Activated CD4-positive, alpha-beta T cell treated with anti-CD3 and anti-CD28 coated beads for 24 hours (primary cell): ENCODE data around the gene AHRR.
A peak's percentile ranks its signal among the peaks of the same experiment; 100 is the strongest.
"Not testable (repeated sequence)": the region's sequence is repeated elsewhere in the genome, so short reads cannot be mapped to it uniquely, and the experiment has no call there.

Source experiments
- DNase-seq, 2 donors: peaks; one replicate each; pipeline ENCODE4 v3.0.0-alpha.2; 2020; ENCODE audit warnings: low read depth in 2 of 2

The AHRR gene

DNA sequence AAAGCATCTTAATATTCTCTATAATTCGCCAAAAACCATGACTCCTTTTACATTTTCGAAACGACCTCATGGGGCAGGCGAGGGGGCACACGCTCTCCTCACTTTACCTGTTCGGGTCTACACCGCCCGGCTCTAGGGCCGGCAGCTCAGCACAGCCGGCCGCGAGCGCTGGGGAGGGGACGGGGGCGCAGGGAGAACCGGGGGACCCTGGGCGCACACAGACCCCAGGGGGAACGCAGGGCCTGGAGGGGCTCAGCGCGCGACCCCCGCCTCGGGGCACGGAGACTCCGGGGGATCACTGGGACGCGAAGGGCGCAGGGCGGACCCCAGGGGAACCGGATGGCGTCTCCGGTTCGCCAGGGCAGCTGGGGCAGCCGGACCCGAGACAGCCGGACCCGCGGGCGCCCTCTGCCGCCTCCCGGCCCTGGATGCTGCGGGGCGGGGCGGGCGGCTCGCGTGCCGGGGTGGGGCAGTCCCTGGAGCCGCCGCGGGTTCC lies at the start of gene AHRR:
Gene AHRR (plus strand): TSS at position 485 of the 496 bp plus-strand sequence. CDS start 22,189 bp downstream, outside the sequence.
- DNase-seq = peak in 1 of 2 donors; percentile 54

- not testable (repeated sequence) for DNase-seq
Observed at GRCh38 chr5:271828-272167, 49.7 kb upstream of the AHRR start.

- not testable (repeated sequence) for DNase-seq
Observed at GRCh38 chr5:273091-273490, 48.4 kb upstream of the AHRR start.

- not testable (repeated sequence) for DNase-seq
Observed at GRCh38 chr5:273491-273890, 48.0 kb upstream of the AHRR start.

GRCh38 chr5:274346-274745 lies 47.2 kb upstream of the AHRR start:
- DNase-seq = not testable (repeated sequence)

- DNase-seq = no peak
Observed at GRCh38 chr5:278646-279045, 42.9 kb upstream of the AHRR start.

DNA sequence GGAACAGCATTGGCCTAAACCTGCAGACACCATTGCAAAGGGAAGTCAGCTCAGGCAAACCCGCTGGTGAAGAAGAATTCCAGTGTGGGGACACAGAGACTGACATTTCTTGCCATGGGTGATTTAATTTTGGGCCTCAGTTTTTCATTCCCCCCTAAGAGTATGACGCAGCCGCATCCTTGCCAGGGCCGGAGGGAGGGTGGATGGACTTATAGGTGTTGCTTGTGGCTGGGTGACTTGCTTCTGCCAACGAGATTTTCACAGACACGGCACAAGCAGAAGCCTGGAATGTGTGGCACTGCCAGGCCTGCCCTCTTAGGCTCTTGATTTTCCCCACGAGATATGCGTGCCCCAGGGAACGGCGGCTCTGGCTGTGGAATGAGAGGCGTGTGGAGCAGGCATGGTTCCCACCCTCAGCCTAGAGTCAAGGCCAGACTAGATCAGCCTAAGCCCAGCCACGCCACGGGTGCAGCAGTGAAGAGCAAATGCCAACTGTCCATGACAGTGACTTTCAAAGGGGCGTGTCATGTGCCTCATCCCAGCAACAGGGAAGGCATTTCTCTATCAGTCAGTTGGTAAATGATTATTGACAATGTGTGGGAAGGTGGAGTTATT lies 42.4 kb upstream of the AHRR start:
- DNase-seq = not testable (repeated sequence)

DNA sequence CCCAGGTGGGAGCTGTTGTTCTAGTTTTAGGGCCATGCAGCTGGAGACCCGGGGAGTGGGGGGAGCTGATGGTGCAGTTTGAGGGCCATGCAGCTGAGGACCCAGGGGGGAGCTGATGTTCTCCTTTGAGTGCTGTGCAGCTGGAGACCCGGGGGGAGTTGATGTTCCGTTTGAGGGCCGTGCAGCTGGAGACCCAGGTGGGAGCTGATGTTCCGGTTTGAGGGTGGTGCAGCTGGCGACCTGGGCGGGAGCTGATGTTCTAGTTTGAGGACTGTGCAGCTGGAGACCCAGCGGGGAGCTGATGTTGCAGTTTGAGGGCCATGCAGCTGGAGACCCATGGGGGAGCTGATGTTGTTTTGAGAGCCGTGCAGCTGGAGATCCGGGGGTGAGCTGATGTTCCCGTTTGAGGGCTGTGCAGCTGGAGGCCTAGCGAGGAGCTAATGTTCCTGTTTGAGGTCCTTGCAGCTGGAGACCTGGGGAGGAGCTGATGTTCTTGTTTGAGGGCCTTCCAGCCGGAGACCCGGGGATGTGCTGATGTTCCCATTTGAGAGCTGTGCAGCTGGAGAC lies 35.4 kb upstream of the AHRR start:
- no peak for DNase-seq

DNA sequence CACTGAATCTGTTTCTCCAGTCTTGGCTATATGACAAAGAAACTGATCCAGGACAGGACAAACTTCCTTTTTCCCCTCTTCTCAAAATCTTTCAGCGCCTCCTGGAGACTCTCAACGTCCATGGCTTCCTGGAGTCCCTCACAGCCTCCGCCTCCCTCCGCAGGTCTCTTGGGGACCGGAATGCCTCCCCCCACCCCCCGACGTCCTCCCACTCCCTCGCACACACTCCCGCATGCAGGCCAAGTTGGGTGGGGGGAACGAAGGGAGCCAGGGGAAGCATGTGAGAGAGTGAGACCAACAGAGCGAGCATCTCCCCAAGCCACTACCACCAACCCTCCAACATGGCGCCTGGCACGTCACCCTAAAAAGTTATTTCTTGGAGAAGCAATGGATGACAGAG lies 31.3 kb upstream of the AHRR start:
- not testable (repeated sequence) for DNase-seq

DNA sequence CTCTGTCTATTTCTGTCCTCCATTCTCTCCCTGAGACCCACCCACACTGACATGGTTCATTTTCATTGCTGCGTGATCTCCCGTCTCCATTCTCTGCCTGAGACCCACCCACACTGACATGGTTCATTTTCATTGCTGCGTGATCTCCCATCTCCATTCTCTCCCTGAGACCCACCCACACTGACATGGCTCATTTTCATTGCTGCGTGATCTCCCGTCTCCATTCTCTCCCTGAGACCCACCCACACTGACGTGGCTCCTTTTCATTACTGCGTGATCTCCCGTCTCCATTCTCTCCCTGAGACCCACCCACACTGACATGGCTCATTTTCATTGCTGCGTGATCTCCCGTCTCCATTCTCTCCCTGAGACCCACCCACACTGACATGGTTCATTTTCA lies 30.2 kb upstream of the AHRR start:
- DNase-seq = not testable (repeated sequence)

GRCh38 chr5:294788-295187 lies 26.7 kb upstream of the AHRR start:
- not testable (repeated sequence) for DNase-seq

- not testable (repeated sequence) for DNase-seq
Observed at GRCh38 chr5:296207-296606, 25.3 kb upstream of the AHRR start.

GRCh38 chr5:296954-297353 lies 24.6 kb upstream of the AHRR start:
- not testable (repeated sequence) for DNase-seq

DNA sequence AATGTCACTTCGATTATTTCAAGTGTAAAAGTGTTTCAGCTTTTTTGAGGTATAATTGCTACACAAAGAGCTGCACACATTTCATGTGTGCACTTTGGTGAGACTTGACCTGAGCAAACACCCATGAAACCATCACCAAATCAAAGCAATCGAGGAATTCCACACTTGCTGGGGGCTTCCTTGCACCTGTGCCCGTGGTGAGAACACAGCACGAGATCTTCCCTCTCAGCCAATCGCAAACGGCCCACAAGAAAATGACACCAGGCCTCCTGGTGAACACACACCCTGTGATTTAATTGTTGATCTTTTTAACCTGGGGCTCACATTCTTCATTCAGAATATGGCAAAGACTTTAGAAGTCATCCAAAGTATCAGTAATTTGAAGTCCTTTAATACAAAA lies 24.1 kb upstream of the AHRR start:
- DNase-seq = not testable (repeated sequence)

- DNase-seq = not testable (repeated sequence)
Observed at GRCh38 chr5:297991-298736, 23.4 kb upstream of the AHRR start.

- no peak for DNase-seq
Observed at GRCh38 chr5:298737-299125, 22.8 kb upstream of the AHRR start.

GRCh38 chr5:299921-300320 lies 21.6 kb upstream of the AHRR start:
- DNase-seq = not testable (repeated sequence)

DNA sequence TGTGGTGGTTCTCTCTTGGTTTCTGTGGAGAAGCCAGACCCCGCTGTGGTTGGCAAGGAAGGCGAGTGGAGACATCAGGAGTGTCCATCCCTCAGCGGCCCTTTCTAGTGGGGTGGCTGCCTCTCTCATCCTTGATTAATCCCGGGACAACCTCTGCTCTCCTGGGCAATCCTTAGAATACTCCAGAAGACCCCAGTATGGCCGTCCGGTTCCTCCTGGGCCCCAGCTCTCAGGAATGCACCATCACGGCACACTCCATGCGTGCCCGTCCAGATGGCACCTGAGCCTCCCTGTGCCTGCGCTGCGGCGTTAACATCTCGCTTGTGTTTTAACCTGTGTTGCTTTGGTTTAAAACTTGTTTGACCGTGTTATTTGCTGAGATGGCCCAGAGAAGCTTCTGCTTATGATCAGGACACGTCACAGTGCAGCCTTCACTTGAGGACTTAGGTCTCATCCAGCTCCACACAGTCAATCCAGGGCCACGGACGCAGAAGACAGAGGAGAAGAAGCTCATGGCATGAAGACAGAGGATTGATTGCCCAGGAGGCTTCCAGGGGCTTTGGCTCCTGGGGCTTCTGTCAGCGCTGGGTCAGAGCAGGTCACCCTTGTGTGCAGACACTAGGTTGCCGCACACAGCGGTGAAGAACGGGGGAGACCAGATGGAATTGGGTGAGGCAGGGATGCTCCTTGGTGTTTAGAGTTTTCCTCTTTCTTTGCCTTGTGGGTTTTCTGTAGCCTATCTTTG lies 20.7 kb upstream of the AHRR start:
- not testable (repeated sequence) for DNase-seq

DNA sequence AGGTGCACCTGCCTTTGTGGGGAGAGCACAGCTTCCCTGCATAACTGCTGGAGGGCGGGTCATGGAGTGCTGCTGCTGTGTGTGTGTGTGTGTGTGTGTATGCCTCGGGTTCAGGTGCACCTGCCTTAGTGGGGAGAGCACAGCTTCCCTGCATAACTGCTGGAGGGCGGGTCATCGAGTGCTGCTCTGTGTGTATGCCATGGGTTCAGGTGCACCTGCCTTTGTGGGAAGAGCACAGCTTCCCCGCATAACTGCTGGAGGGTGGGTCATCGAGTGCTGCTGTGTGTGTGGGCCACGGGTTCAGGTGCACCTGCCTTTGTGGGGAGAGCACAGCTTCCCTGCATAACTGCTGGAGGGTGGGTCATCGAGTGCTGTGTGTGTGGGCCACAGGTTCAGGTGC lies 19.1 kb upstream of the AHRR start:
- not testable (repeated sequence) for DNase-seq

DNA sequence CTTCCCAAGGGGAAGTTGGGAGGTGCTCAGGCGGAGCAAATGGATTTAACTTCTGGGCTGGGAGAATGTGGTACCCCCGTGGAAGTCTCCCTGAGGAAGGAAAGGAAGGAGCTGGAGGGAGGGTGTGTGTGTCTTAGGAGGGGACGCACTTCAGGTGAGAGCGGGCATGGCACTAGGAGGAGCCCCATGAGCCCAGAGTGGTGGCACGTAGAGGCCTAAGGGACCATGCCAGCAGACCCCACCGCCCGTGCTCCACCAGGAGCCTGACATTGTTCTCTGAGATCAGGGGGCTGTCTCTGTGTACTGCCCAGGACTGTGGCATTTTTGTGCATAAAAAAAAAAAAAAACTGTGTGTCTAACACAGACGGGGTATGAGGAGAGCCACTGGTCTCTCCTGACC lies 18.5 kb upstream of the AHRR start:
- DNase-seq = no peak

DNA sequence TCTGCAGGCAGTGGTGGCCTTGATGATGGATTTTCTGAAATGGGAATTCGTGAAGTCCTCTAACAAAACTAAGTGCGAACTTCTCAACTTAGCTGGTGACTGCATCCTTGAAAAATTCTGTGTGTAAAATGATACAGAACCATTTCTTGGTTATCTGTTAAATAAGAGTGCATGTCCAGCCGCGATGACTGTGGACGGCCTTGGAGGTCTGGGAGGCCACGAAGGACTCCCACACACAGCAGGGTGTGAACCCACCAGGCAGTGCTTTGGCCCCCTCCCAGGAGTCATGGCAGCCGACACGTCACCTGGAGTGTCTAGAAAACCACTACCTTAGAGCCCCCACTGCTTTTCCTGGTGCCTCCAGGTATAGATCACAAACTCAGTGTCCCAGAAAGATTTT lies 17.8 kb upstream of the AHRR start:
- not testable (repeated sequence) for DNase-seq

- no peak for DNase-seq
Observed at GRCh38 chr5:305050-305449, 16.5 kb upstream of the AHRR start.
